ENCODE measurements around the gene C1QTNF7.
A peak's percentile ranks its signal among the peaks of the same experiment; 100 is the strongest.

C1QTNF7 gene

GRCh38 chr4:15476396-15476795, 48.6 kb downstream of the C1QTNF7 start:
- Histone ChIP-seq H3K27me3 (replicated peaks; ENCODE audit: control insufficient read depth, insufficient read depth, low read length) (no peaks in the 10 kb centered on the region), H3K36me3 (ENCODE audit: control insufficient read depth, insufficient read depth, low read length) (no peaks in the 10 kb centered on the region), H3K4me3 (replicated peaks; ENCODE audit: low read depth, low read length) (no peak overlapping the region)
- no peak for TF ChIP-seq CTCF (IDR thresholded peaks at IDR 0.05; ENCODE audit: insufficient read depth, low read length, poor library complexity, severe bottlenecking)
- DNase-seq (ENCODE audit: extremely low read depth, insufficient read length): no peak

- DNase-seq (ENCODE audit: extremely low read depth, insufficient read length): no peak
- no peak overlapping the region for H3K4me3 ChIP-seq (replicated peaks; ENCODE audit: low read depth, low read length)
- no peaks in the 10 kb centered on the region for H3K27me3 ChIP-seq (replicated peaks; ENCODE audit: control insufficient read depth, insufficient read depth, low read length)
- TF ChIP-seq CTCF (IDR thresholded peaks at IDR 0.05; ENCODE audit: insufficient read depth, low read length, poor library complexity, severe bottlenecking): no peak
- no peaks in the 10 kb centered on the region for H3K36me3 ChIP-seq (ENCODE audit: control insufficient read depth, insufficient read depth, low read length)
Observed at GRCh38 chr4:15478724-15479088, 50.9 kb downstream of the C1QTNF7 start.

- DNase-seq (ENCODE audit: extremely low read depth, insufficient read length): peak; percentile 17
- H3K4me3 ChIP-seq (replicated peaks; ENCODE audit: low read depth, low read length): no peak overlapping the region
- TF ChIP-seq CTCF (IDR thresholded peaks at IDR 0.05; ENCODE audit: insufficient read depth, low read length, poor library complexity, severe bottlenecking): peak; percentile 59
- no peaks in the 10 kb centered on the region for H3K36me3 ChIP-seq (ENCODE audit: control insufficient read depth, insufficient read depth, low read length)
- H3K27me3 ChIP-seq (replicated peaks; ENCODE audit: control insufficient read depth, insufficient read depth, low read length): no peaks in the 10 kb centered on the region
Observed at GRCh38 chr4:15479089-15479912, 51.5 kb downstream of the C1QTNF7 start.

GRCh38 chr4:15479913-15480185, 52.0 kb downstream of the C1QTNF7 start:
- Histone ChIP-seq H3K36me3 (ENCODE audit: control insufficient read depth, insufficient read depth, low read length) (no peaks in the 10 kb centered on the region), H3K27me3 (replicated peaks; ENCODE audit: control insufficient read depth, insufficient read depth, low read length) (no peaks in the 10 kb centered on the region), H3K4me3 (replicated peaks; ENCODE audit: low read depth, low read length) (no peak overlapping the region)
- no peak for DNase-seq (ENCODE audit: extremely low read depth, insufficient read length)
- no peak for TF ChIP-seq CTCF (IDR thresholded peaks at IDR 0.05; ENCODE audit: insufficient read depth, low read length, poor library complexity, severe bottlenecking)

GRCh38 chr4:15481961-15482745, 54.3 kb downstream of the C1QTNF7 start:
- TF ChIP-seq CTCF (IDR thresholded peaks at IDR 0.05; ENCODE audit: insufficient read depth, low read length, poor library complexity, severe bottlenecking): no peak
- Histone ChIP-seq H3K36me3 (ENCODE audit: control insufficient read depth, insufficient read depth, low read length) (no peaks in the 10 kb centered on the region), H3K4me3 (replicated peaks; ENCODE audit: low read depth, low read length) (no peak overlapping the region), H3K27me3 (replicated peaks; ENCODE audit: control insufficient read depth, insufficient read depth, low read length) (no peaks in the 10 kb centered on the region)
- no peak for DNase-seq (ENCODE audit: extremely low read depth, insufficient read length)
